Breast epithelium (tissue), 4 donors: ENCODE results near the gene STARD13. TPM values are rescaled to one million over a fixed set of nuclear protein-coding genes. Genes with fewer than 3 reads are reported as not detected.

Source experiments
- DNase-seq, 2 donors: peaks; one replicate each; pipeline ENCODE4 v3.0.0-alpha.2; 2019; ENCODE audit warnings: low spot score in 2 of 2
- H3K27ac ChIP-seq, 2 donors: fragments of 200-600 bp; sonication (generic) in 1 of 2; one replicate each; pipeline ENCODE4 v1.5.1; 2016 to 2019; ENCODE audit warnings: mild to moderate bottlenecking in 1 of 2
- H3K27me3 ChIP-seq, 2 donors: fragments of 200-600 bp; sonication (generic) in 1 of 2; one replicate each; pipeline versions ENCODE4 v1.5.1 to v1.6.0; 2017 to 2019; ENCODE audit warnings: control low read depth in 1 of 2, mild to moderate bottlenecking in 1 of 2
- H3K36me3 ChIP-seq: fragments of 200-600 bp; one replicate; pipeline ENCODE4 v1.5.1; 2019
- H3K4me1 ChIP-seq, 2 donors: fragments of 200-600 bp; sonication (generic); one replicate each; pipeline ENCODE4 v1.5.1; 2016 to 2019; ENCODE audit warnings: control low read depth in 1 of 2
- H3K4me3 ChIP-seq, 3 donors: fragments of 200-600 bp; sonication (generic); 1 replicate in 2 of 3; 2 replicates in 1 of 3; pipeline ENCODE4 v1.5.1; 2016 to 2019; ENCODE audit warnings: mild to moderate bottlenecking in 3 of 3, moderate library complexity in 2 of 3
- H3K9me3 ChIP-seq, 2 donors: fragments of 200-600 bp; sonication (generic) in 1 of 2; one replicate each; pipeline ENCODE4 v1.5.1; 2016 to 2019; ENCODE audit warnings: control low read depth in 1 of 2
- CTCF ChIP-seq, 3 donors: fragments of 450-650 bp; IDR thresholded peaks; one replicate each; pipeline ENCODE4 v1.5.1; 2016 to 2017; ENCODE audit warnings: antibody characterized with exemption in 3 of 3, mild to moderate bottlenecking in 3 of 3, moderate library complexity in 3 of 3
- POLR2A ChIP-seq: fragments of 450-650 bp; IDR thresholded peaks from one replicate; pipeline ENCODE4 v1.6.1; 2016; ENCODE audit warnings: antibody characterized with exemption, mild to moderate bottlenecking, moderate library complexity
- POLR2AphosphoS5 ChIP-seq, 3 donors: sonication (generic); formaldehyde crosslinking; IDR thresholded peaks; one replicate each; pipeline ENCODE4 v1.6.1; 2017; ENCODE audit warnings: antibody characterized with exemption in 3 of 3
- intact Hi-C: fragments of 100-400 bp; cut with DNase I; formaldehyde crosslinking; loops from one replicate; pipeline ENCODE4 v1.15.1; 2023; ENCODE audit warnings: low total_unique reads
- total RNA-seq, 3 donors: library from RNA; depleted of rRNA; stranded (reverse); fragments of >200 nt; gene quantifications; one replicate each; pipeline ENCODE4 v1.1.0, GENCODE V29; 2016

The STARD13 gene
- total RNA-seq, 3 donors from 2014 or later = 42.4 to 62.3 (median 58.7) TPM

GRCh38 chr13:33308863-33309262 is 23.3 kb upstream of the STARD13 start:
- no peak for TF ChIP-seq CTCF (IDR thresholded peaks at IDR 0.05)
- no peak for TF ChIP-seq POLR2A
- no peak for TF ChIP-seq POLR2AphosphoS5 (IDR thresholded peaks at IDR 0.05)
- Histone ChIP-seq H3K36me3 (no peaks in the 10 kb centered on the region), H3K27me3 (no peaks in the 10 kb centered on the region), H3K4me1 (no peaks in the 10 kb centered on the region), H3K27ac (no peak overlapping the region), H3K4me3 (no peak overlapping the region), H3K9me3 (no peaks in the 10 kb centered on the region)
- DNase-seq = no peak
- intact Hi-C loops = no loop called here

DNA sequence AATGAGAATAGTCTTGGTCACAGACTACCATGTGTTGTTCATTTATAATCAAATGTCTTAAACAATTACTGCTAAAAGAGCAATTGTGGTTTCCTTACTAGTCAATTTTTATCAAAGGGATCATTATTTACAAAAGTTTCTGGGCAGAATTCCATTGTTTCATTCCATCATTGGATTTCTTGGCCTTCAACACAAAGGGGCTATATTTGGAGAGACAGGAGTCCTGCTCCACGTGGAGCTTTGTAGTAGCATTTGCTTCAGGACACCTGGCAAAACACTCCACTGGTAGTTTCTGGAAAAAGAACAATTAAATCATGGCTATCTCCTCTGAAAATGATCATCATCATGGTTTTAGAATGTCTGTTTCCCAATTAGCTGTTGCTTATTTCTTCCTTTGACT is 22.3 kb upstream of the STARD13 start:
- no peaks in the 10 kb centered on the region for H3K4me1 ChIP-seq
- H3K27me3 ChIP-seq = no peaks in the 10 kb centered on the region
- no peak for TF ChIP-seq POLR2AphosphoS5 (IDR thresholded peaks at IDR 0.05)
- no peak for TF ChIP-seq POLR2A
- no peak for TF ChIP-seq CTCF (IDR thresholded peaks at IDR 0.05)
- intact Hi-C loops = no loop called here
- DNase-seq = no peak
- H3K4me3 ChIP-seq = no peak overlapping the region
- no peaks in the 10 kb centered on the region for H3K9me3 ChIP-seq
- no peaks in the 10 kb centered on the region for H3K36me3 ChIP-seq
- no peak overlapping the region for H3K27ac ChIP-seq

DNA sequence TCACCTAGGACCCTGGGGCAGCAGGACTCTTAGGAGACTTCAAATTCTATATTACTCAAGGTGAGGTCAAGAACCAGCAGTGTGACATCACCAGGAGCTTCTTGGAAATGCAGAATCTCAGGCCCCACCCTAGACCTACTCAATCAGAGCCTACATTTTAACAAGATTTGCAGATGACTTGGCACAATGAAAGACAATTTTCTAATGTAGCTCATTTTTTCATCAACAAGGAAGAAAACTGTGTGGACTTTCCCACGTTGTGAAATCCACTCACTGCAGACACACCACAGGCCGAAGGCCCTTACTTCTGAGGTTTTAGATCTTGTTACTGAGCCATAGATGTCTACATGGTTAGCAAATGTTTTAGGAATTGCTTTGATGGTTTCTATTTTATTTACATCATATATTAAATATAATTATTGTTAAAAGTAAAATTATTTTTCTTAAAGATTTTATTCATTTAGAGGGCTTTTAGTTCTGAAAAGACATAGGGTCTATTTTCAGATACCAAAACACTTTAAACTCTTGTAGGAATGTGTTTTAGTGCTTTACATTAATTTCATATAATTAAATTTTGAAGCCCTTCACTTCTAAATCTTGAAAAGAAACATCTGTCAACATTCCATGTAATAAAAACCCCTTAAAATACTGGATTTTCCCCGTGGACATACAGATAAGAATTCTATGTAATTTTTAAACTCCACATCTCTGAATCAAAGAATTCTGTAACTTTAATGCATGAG is 18.5 kb upstream of the STARD13 start:
- no peak for DNase-seq
- intact Hi-C loops = no loop called here
- TF ChIP-seq POLR2A (no peak), CTCF (IDR thresholded peaks at IDR 0.05) (no peak), POLR2AphosphoS5 (IDR thresholded peaks at IDR 0.05) (no peak)
- Histone ChIP-seq H3K4me1 (no peaks in the 10 kb centered on the region), H3K4me3 (no peak overlapping the region), H3K27me3 (no peaks in the 10 kb centered on the region), H3K27ac (no peak overlapping the region), H3K36me3 (no peaks in the 10 kb centered on the region), H3K9me3 (no peaks in the 10 kb centered on the region)

DNA sequence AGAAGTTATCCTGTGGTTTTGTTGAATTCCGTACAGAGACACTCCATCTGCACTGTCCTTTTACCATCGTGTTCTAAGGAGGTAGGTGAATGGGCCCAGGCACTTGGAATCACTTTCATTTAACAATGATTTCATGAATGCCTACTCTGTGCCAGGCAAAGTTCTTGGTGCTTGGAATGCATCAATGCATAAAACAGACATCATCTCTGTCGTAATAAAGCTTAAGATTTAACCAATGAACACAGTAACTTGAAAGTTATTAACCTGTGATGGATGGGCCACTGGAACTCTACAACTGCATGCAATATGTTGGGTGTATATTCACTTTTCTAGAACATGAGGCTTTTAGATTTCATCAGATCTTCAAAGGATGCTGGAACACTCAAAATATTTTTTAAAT is 14.1 kb upstream of the STARD13 start:
- Histone ChIP-seq H3K27ac (no peak overlapping the region), H3K36me3 (no peaks in the 10 kb centered on the region), H3K4me1 (no peaks in the 10 kb centered on the region), H3K9me3 (no peaks in the 10 kb centered on the region), H3K4me3 (no peak overlapping the region), H3K27me3 (no peaks in the 10 kb centered on the region)
- intact Hi-C loops = no loop called here
- TF ChIP-seq POLR2A (no peak), CTCF (IDR thresholded peaks at IDR 0.05) (no peak), POLR2AphosphoS5 (IDR thresholded peaks at IDR 0.05) (no peak)
- no peak for DNase-seq

GRCh38 chr13:33296793-33297425 is 11.4 kb upstream of the STARD13 start:
- H3K9me3 ChIP-seq = no peaks in the 10 kb centered on the region
- no peak for DNase-seq
- TF ChIP-seq CTCF (IDR thresholded peaks at IDR 0.05) = no peak
- no peak for TF ChIP-seq POLR2A
- TF ChIP-seq POLR2AphosphoS5 (IDR thresholded peaks at IDR 0.05) = no peak
- no peaks in the 10 kb centered on the region for H3K4me1 ChIP-seq
- no peaks in the 10 kb centered on the region for H3K27me3 ChIP-seq
- H3K36me3 ChIP-seq = no peaks in the 10 kb centered on the region
- H3K27ac ChIP-seq = no peak overlapping the region
- intact Hi-C loops = no loop called here
- no peak overlapping the region for H3K4me3 ChIP-seq
